Heart right ventricle (tissue), 16 donors: ENCODE results near the gene CLEC9A. TPM values are rescaled to one million over a fixed set of nuclear protein-coding genes. Genes with fewer than 3 reads are reported as not detected.

ENCODE experiments used
- ATAC-seq, 8 donors: fragments of 200-7000 bp; cut with Tn5 transposase; one replicate each; pipeline ENCODE4 v1.9.1; 2020; ENCODE audit warnings: mild to moderate bottlenecking in 8 of 8, moderate library complexity in 8 of 8, moderate number of reproducible peaks in 1 of 8
- DNase-seq, 2 donors: peaks; one replicate each; pipeline ENCODE4 v3.0.0-alpha.2; 2020
- H3K27ac ChIP-seq, 10 donors: fragments of 200-600 bp; sonication (generic) in 2 of 10; one replicate each; pipeline versions ENCODE4 v1.5.0 to v1.8.0; 2020 to 2022; ENCODE audit warnings: mild to moderate bottlenecking in 3 of 10
- H3K27me3 ChIP-seq, 7 donors: fragments of 200-600 bp; one replicate each; pipeline ENCODE4 v1.8.0; 2021 to 2022; ENCODE audit warnings: mild to moderate bottlenecking in 2 of 7
- H3K36me3 ChIP-seq, 9 donors: fragments of 200-600 bp; sonication (generic) in 1 of 9; one replicate each; pipeline versions ENCODE4 v1.5.0 to v1.8.0; 2020 to 2022; ENCODE audit warnings: mild to moderate bottlenecking in 2 of 9
- H3K4me1 ChIP-seq, 9 donors: fragments of 200-600 bp; sonication (generic) in 1 of 9; one replicate each; pipeline versions ENCODE4 v1.5.0 to v1.8.0; 2020 to 2022; ENCODE audit warnings: mild to moderate bottlenecking in 4 of 9
- H3K4me3 ChIP-seq, 10 donors: fragments of 200-600 bp; sonication (generic) in 2 of 10; one replicate each; pipeline versions ENCODE4 v1.5.0 to v1.8.0; 2020 to 2022; ENCODE audit warnings: mild to moderate bottlenecking in 7 of 10, moderate library complexity in 2 of 10
- H3K9me3 ChIP-seq, 11 donors: fragments of 200-600 bp in 10 of 11; sonication (generic) in 2 of 11; one replicate each; pipeline versions ENCODE4 v1.5.0 to v1.8.0; 2013 to 2022; ENCODE audit warnings: mild to moderate bottlenecking in 2 of 11, control low read depth in 1 of 11, moderate library complexity in 1 of 11
- CTCF ChIP-seq, 9 donors: fragments of 200-600 bp; sonication (generic) in 2 of 9; IDR thresholded peaks; one replicate each; pipeline versions ENCODE4 v1.5.0 to v1.8.0; 2021 to 2022; ENCODE audit warnings: antibody characterized with exemption in 9 of 9, mild to moderate bottlenecking in 5 of 9, moderate library complexity in 1 of 9
- WGBS, 2 donors: extraction: QIAGEN DNeasy Blood & Tissue Kit; methylation state at CpG; one replicate each; pipeline ENCODE4 v1.1.7; 2013; ENCODE audit warnings: inconsistent platforms in 1 of 2; 5-methylcytosine and 5-hydroxymethylcytosine counted together
- intact Hi-C, 10 donors: fragments of 100-400 bp; cut with DNase I; formaldehyde crosslinking; loops; one replicate each; pipeline versions ENCODE4 v1.11.1 to v1.14.2; 2022
- polyA plus RNA-seq, 2 donors: library from polyadenylated mRNA; stranded (reverse); fragments of 200-250 nt; gene quantifications; one replicate each; pipeline ENCODE4 v1.2.3, GENCODE V29; 2013
- total RNA-seq, 10 donors: library from RNA; stranded (reverse); fragmentation: NEBNext Ultra II Directional in 3 of 10; extraction: Animal tissue kit (Norgen Biotek cat#: 25700) in 3 of 10; gene quantifications; one replicate each; pipeline versions ENCODE4 v1.2.1 to v1.2.4, GENCODE V29; 2021 to 2023
- donor health status: Arrhythmogenic right ventricular cardiomyopathy.
- donor health status: ischemic (EF 13 %, LVEDD 7.1; RV severe dilation, severe dysfunction).
- donor health status: healthy with polysubstance abuse.
- donor health status: DM: no; HTN: yes; CAD: no.
- donor health status: DM: no; HTN: no; CAD: no.
- donor health status: ischemic (EF 25% LVEDD 6.9; RV normal size, moderate dysfunction).
- donor health status: ischemic (EF 25% LVEDD 5.7; RV mildly dilated, moderate dysfunction).
- donor health status: healthy.
- donor health status: DM: yes; HTN: yes; CAD: no.
- donor health status: Ischemic cardiomyopathy.
- donor health status: ischemic (EF 35%, LVEDD 5.7; RV mildly dilated, moderate dysfunction).
- donor health status: nonischemic (EF 11% LVEDD 7.7; RV severe dilation, severe dysfunction).
- donor health status: DM: yes; HTN: yes; CAD: no.
- donor health status: PGD.
- donor health status: ischemic (EF 29% LVEDD 5.4; RV normal size, mild dysfunction).
- donor health status: nonischemic (EF 23%, LVEDD 6.1; RV moderate dilation, normal function).

Gene CLEC9A
- total and polyA plus RNA-seq, 12 donors: 0.04 to 0.37 (median 0.18) TPM; not detected in 8

GRCh38 chr12:10073261-10073660 lies 42.8 kb downstream of the CLEC9A start:
- no peak for TF ChIP-seq CTCF (IDR thresholded peaks at IDR 0.05)
- intact Hi-C loops: no loop called here

GRCh38 chr12:10075451-10075850 lies 45.0 kb downstream of the CLEC9A start:
- intact Hi-C loops: no loop called here
- no peak overlapping the region for H3K4me3 ChIP-seq
- no peak overlapping the region for H3K27ac ChIP-seq

More at GRCh38 chr12:10073261-10073660, 42.8 kb downstream of the CLEC9A start:
- Histone ChIP-seq H3K9me3 (no peaks in the 10 kb centered on the region), H3K36me3 (peaks cover 0 to 50% (median 0%) of the 10 kb centered on the region in 9 donors), H3K4me3 (no peak overlapping the region), H3K27me3 (no peaks in the 10 kb centered on the region), H3K27ac (no peak overlapping the region), H3K4me1 (peaks cover 0 to 26% (median 8%) of the 10 kb centered on the region in 9 donors)
- 94 to 96% methylated on average over 5 of the region's 5 CpGs for WGBS, 2 donors
- DNase-seq: no peak
- ATAC-seq: no peak

GRCh38 chr12:10082117-10082874 lies 51.8 kb downstream of the CLEC9A start:
- H3K27me3 ChIP-seq: no peaks in the 10 kb centered on the region
- H3K9me3 ChIP-seq: peaks cover 0 to 21% (median 6%) of the 10 kb centered on the region in 11 donors
- intact Hi-C loops: no loop called here
- 68 to 77% methylated on average over 5 of the region's 5 CpGs for whole genome bisulfite sequencing, 2 donors
- DNase-seq (no peak), ATAC-seq (no peak)
- no peak for TF ChIP-seq CTCF (IDR thresholded peaks at IDR 0.05)
- peaks cover 0 to 22% (median 0%) of the 10 kb centered on the region in 9 donors for H3K36me3 ChIP-seq
- H3K27ac ChIP-seq: no peak overlapping the region
- H3K4me1 ChIP-seq: peaks cover 0 to 10% (median 0%) of the 10 kb centered on the region in 9 donors
- no peak overlapping the region for H3K4me3 ChIP-seq

More at GRCh38 chr12:10075451-10075850, 45.0 kb downstream of the CLEC9A start:
- no peaks in the 10 kb centered on the region for H3K9me3 ChIP-seq
- DNase-seq: no peak
- H3K36me3 ChIP-seq: peaks cover 0 to 63% (median 0%) of the 10 kb centered on the region in 9 donors
- TF ChIP-seq CTCF (IDR thresholded peaks at IDR 0.05): no peak
- no peaks in the 10 kb centered on the region for H3K27me3 ChIP-seq
- ATAC-seq: no peak
- peaks cover 0 to 8% (median 0%) of the 10 kb centered on the region in 9 donors for H3K4me1 ChIP-seq

- Histone ChIP-seq H3K27ac (no peak overlapping the region), H3K4me1 (peaks cover 0 to 30% (median 4%) of the 10 kb centered on the region in 9 donors), H3K36me3 (peaks cover 0 to 19% (median 0%) of the 10 kb centered on the region in 9 donors), H3K4me3 (no peak overlapping the region), H3K27me3 (no peaks in the 10 kb centered on the region), H3K9me3 (peaks cover 0 to 21% (median 6%) of the 10 kb centered on the region in 11 donors)
- no peak for TF ChIP-seq CTCF (IDR thresholded peaks at IDR 0.05)
- ATAC-seq: no peak
- intact Hi-C loops: no loop called here
- no peak for DNase-seq
- 75 to 85% methylated on average over 6 of the region's 6 CpGs for WGBS, 2 donors
Measured at GRCh38 chr12:10084733-10085132, 54.3 kb downstream of the CLEC9A start.
